Lower leg skin (tissue), 3 donors: Measurements from ENCODE around the gene PSMB5.

Experiments
- POLR2A ChIP-seq, 2 donors: fragments of 450-650 bp; IDR thresholded peaks; one replicate each; pipeline ENCODE4 v1.6.1; 2016 to 2017; ENCODE audit warnings: antibody characterized with exemption in 2 of 2, mild to moderate bottlenecking in 1 of 2, moderate library complexity in 1 of 2
- TF ChIP-seq, protein P1 (sequence below), 3 donors: fragments of 450-650 bp; IDR thresholded peaks; one replicate each; pipeline ENCODE4 v1.5.1; 2016; ENCODE audit warnings: antibody characterized with exemption in 3 of 3, mild to moderate bottlenecking in 3 of 3, moderate library complexity in 2 of 3

DNA sequence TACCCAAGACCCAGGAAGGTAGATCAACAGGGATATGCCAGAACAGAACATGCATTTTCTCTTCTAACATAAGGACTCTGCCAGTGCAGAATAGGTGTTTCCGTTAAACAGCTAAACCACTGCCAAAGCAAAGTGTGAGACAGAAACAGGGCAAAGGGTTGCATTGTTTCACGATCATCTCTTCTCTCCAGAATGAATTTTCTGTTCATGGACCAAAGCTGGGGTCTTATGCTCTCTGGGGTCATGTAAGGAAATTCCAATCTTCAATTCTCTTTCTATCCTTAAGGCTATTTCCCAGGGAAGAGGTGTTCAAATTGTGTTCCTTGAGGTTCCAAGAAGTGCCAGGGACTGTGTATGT is 10.9 kb downstream of the PSMB5 start:
- TF ChIP-seq, protein P1, sequence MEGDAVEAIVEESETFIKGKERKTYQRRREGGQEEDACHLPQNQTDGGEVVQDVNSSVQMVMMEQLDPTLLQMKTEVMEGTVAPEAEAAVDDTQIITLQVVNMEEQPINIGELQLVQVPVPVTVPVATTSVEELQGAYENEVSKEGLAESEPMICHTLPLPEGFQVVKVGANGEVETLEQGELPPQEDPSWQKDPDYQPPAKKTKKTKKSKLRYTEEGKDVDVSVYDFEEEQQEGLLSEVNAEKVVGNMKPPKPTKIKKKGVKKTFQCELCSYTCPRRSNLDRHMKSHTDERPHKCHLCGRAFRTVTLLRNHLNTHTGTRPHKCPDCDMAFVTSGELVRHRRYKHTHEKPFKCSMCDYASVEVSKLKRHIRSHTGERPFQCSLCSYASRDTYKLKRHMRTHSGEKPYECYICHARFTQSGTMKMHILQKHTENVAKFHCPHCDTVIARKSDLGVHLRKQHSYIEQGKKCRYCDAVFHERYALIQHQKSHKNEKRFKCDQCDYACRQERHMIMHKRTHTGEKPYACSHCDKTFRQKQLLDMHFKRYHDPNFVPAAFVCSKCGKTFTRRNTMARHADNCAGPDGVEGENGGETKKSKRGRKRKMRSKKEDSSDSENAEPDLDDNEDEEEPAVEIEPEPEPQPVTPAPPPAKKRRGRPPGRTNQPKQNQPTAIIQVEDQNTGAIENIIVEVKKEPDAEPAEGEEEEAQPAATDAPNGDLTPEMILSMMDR (IDR thresholded peaks at IDR 0.05): no peak
- no peak for TF ChIP-seq POLR2A (IDR thresholded peaks at IDR 0.05)
